IMR-90 (cell line): ENCODE results near the gene ANKMY1. TPM values are rescaled to one million over a fixed set of nuclear protein-coding genes. Genes with fewer than 3 reads are reported as not detected.

Source experiments
- ATAC-seq: fragments of 200-7000 bp; cut with Tn5 transposase; 2 replicates; pipeline ENCODE4 v1.9.1; 2020; ENCODE audit warnings: low read depth, mild to moderate bottlenecking, moderate library complexity
- BruUV-seq: library from RNA; stranded (reverse); fragments of 400-500 nt; replicated peaks from 2 replicates; lab custom pipeline; 2021; lab: Mats Ljungman, UMichigan
- CTCF ChIA-PET: fragments of 300-600 bp; formaldehyde crosslinking; extraction: SDS; loops from one replicate; lab custom pipeline; 2021; ENCODE audit warnings: antibody characterized with exemption; lab: Yijun Ruan, JAX
- POLR2A ChIA-PET: fragments of 300-600 bp; sonication (Branson Sonifier 250); formaldehyde crosslinking; loops from one replicate; lab custom pipeline; 2022; ENCODE audit warnings: antibody characterized with exemption; ENCODE audit not compliant: unreplicated experiment; lab: Charles Lee
- DNase-seq: peaks from one replicate; pipeline ENCODE4 v3.0.0; 2013
- H2AFZ ChIP-seq: replicated peaks from 2 replicates; pipeline ENCODE3; 2013; ENCODE audit warnings: low read length, mild to moderate bottlenecking; ENCODE audit not compliant: poor library complexity
- H2AK5ac ChIP-seq: 2 replicates; pipeline ENCODE4 v1.6.1; 2013; ENCODE audit warnings: low read depth, low read length, inconsistent platforms
- H2AK9ac ChIP-seq: replicated peaks from 2 replicates; pipeline ENCODE3; 2013; ENCODE audit warnings: mild to moderate bottlenecking, low read depth, low read length, moderate library complexity; ENCODE audit not compliant: poor library complexity
- H2BK120ac ChIP-seq: 2 replicates; pipeline ENCODE4 v1.6.1; 2013; ENCODE audit warnings: low read depth, low read length, inconsistent platforms
- H2BK15ac ChIP-seq: 3 replicates; pipeline ENCODE4 v1.6.1; 2013; ENCODE audit warnings: low read depth, low read length, inconsistent platforms
- H2BK20ac ChIP-seq: 2 replicates; pipeline ENCODE4 v1.6.1; 2013; ENCODE audit warnings: low read depth, mild to moderate bottlenecking, inconsistent platforms, low read length, moderate library complexity
- H2BK5ac ChIP-seq: 2 replicates; pipeline ENCODE4 v1.6.1; 2013; ENCODE audit warnings: mild to moderate bottlenecking, low read depth, low read length, inconsistent platforms; ENCODE audit not compliant: poor library complexity, severe bottlenecking
- H3K14ac ChIP-seq: replicated peaks from 2 replicates; pipeline ENCODE4 v1.6.1; 2013; ENCODE audit warnings: low read depth, low read length, inconsistent platforms
- H3K18ac ChIP-seq: 2 replicates; pipeline ENCODE4 v1.6.1; 2013; ENCODE audit warnings: low read depth, low read length, control low read depth
- H3K23ac ChIP-seq: 2 replicates; pipeline ENCODE4 v1.6.1; 2013; ENCODE audit warnings: low read depth, low read length, inconsistent platforms
- H3K27ac ChIP-seq: 2 replicates; pipeline ENCODE4 v1.5.1; 2013; ENCODE audit warnings: mild to moderate bottlenecking, control low read depth, low read length; ENCODE audit not compliant: insufficient read depth
- H3K27me3 ChIP-seq: 2 replicates; pipeline ENCODE4 v1.6.1; 2013; ENCODE audit warnings: low read length; ENCODE audit not compliant: control insufficient read depth, insufficient read depth
- H3K36me3 ChIP-seq: 2 replicates; pipeline ENCODE4 v1.6.1; 2013; ENCODE audit warnings: low read length, mixed read lengths; ENCODE audit not compliant: control insufficient read depth, insufficient read depth
- H3K4ac ChIP-seq: 2 replicates; pipeline ENCODE4 v1.6.1; 2013; ENCODE audit warnings: low read depth, low read length, inconsistent platforms
- H3K4me1 ChIP-seq: 2 replicates; pipeline ENCODE4 v1.6.1; 2013; ENCODE audit warnings: low read length, mixed read lengths; ENCODE audit not compliant: control insufficient read depth, insufficient read depth
- H3K4me2 ChIP-seq: 2 replicates; pipeline ENCODE4 v1.6.1; 2013; ENCODE audit warnings: low read depth, mild to moderate bottlenecking, control low read depth, low read length, moderate library complexity
- H3K4me3 ChIP-seq: 2 replicates; pipeline ENCODE4 v1.5.1; 2013; ENCODE audit warnings: low read depth, mild to moderate bottlenecking, control low read depth, low read length, moderate library complexity; ENCODE audit not compliant: insufficient read depth
- H3K56ac ChIP-seq: 2 replicates; pipeline ENCODE4 v1.6.1; 2013; ENCODE audit warnings: low read length, inconsistent platforms; ENCODE audit not compliant: insufficient read depth; ENCODE audit errors: extremely low read depth
- H3K79me1 ChIP-seq, 2 experiments: 2 replicates each; pipeline ENCODE4 v1.6.1; 2013; ENCODE audit warnings: low read length in 2 of 2, inconsistent platforms in 1 of 2, low read depth in 1 of 2
- H3K9ac ChIP-seq: 2 replicates; pipeline ENCODE4 v1.6.1; 2013; ENCODE audit warnings: low read depth, low read length, control low read depth
- H3K9me1 ChIP-seq: 2 replicates; pipeline ENCODE4 v1.6.1; 2013; ENCODE audit warnings: low read length, inconsistent platforms; ENCODE audit not compliant: insufficient read depth
- H3K9me3 ChIP-seq: 2 replicates; pipeline ENCODE4 v1.6.1; 2013; ENCODE audit warnings: low read length; ENCODE audit not compliant: control insufficient read depth, insufficient read depth
- H4K20me1 ChIP-seq: 2 replicates; pipeline ENCODE4 v1.6.1; 2013; ENCODE audit warnings: low read length, inconsistent platforms; ENCODE audit not compliant: insufficient read depth
- H4K5ac ChIP-seq: 2 replicates; pipeline ENCODE4 v1.6.1; 2013; ENCODE audit warnings: mild to moderate bottlenecking, low read depth, low read length, control low read depth
- H4K8ac ChIP-seq, 2 experiments: 2 replicates each; pipeline ENCODE4 v1.6.1; 2013; ENCODE audit warnings: low read depth in 2 of 2, low read length in 2 of 2, control low read depth in 1 of 2, inconsistent platforms in 1 of 2
- H4K91ac ChIP-seq: 2 replicates; pipeline ENCODE4 v1.6.1; 2013; ENCODE audit warnings: low read depth, low read length, inconsistent platforms; ENCODE audit not compliant: insufficient read depth
- CTCF ChIP-seq: conservative IDR thresholded peaks from 2 replicates; pipeline ENCODE4 v1.5.1; 2012; ENCODE audit warnings: mild to moderate bottlenecking, low read depth, low read length, improper control_type of control experiment
- MAZ ChIP-seq: IDR thresholded peaks from 2 replicates; pipeline ENCODE4 v1.6.1; 2012; ENCODE audit warnings: low read depth, mild to moderate bottlenecking, low read length, improper control_type of control experiment, moderate library complexity, borderline replicate concordance
- NFE2L2 ChIP-seq: fragments of 150-350 bp; IDR thresholded peaks from 2 replicates; pipeline ENCODE4 v1.6.1; 2016; ENCODE audit warnings: low read depth, mild to moderate bottlenecking, low read length
- POLR2A ChIP-seq: IDR thresholded peaks from 2 replicates; pipeline ENCODE4 v1.6.1; 2012; ENCODE audit warnings: mild to moderate bottlenecking, low read depth, low read length
- RFX5 ChIP-seq: IDR thresholded peaks from 2 replicates; pipeline ENCODE4 v1.8.0; 2012; ENCODE audit warnings: low read depth, mild to moderate bottlenecking, low read length, moderate library complexity
- WGBS, 2 experiments: methylation state at CpG; one replicate each; pipeline versions ENCODE4 v1.1.5 to v1.1.7; 2013; ENCODE audit warnings: missing lambda C conversion rate in 2 of 2; ENCODE audit not compliant: insufficient read length in 1 of 2; ENCODE audit errors: extremely low coverage in 2 of 2; 5-methylcytosine and 5-hydroxymethylcytosine counted together
- dilution Hi-C: fragments of 300-500 bp; cut with HindIII; formaldehyde crosslinking; loops from one replicate; pipeline ENCODE4 v1.14.3; 2018; ENCODE audit warnings: low sequenced_read_pairs; ENCODE audit not compliant: unreplicated experiment
- in situ Hi-C: fragments of 300-500 bp; cut with MboI; formaldehyde crosslinking; loops from 3 replicates; pipeline ENCODE4 v1.14.3; 2019; ENCODE audit warnings: low sequenced_read_pairs, inconsistent platforms, mixed read lengths
- intact Hi-C: fragments of 100-400 bp; cut with micrococcal nuclease; formaldehyde crosslinking; loops from 2 replicates; pipeline ENCODE4 v1.10.0; 2022
- polyA plus RNA-seq, 3 experiments: library from polyadenylated mRNA; depleted of rRNA; stranded (reverse); fragments of >200 nt; gene quantifications; 2 replicates each; pipeline ENCODE4 v1.2.3, GENCODE V29; 2012; ENCODE audit warnings: low replicate concordance in 1 of 3
- total RNA-seq: library from RNA; depleted of rRNA; stranded (reverse); fragments of >200 nt; gene quantifications from 2 replicates; pipeline ENCODE4 v1.2.3, GENCODE V29; 2012

Gene ANKMY1
- total and polyA plus RNA-seq, 2 of the 4 experiments (the other 2 are of a cell fraction), result 2.9 to 5.5 TPM

GRCh38 chr2:240460781-240461431, 96.9 kb downstream of the ANKMY1 start:
- 94% methylated on average over 3 of the region's 16 CpGs; no CpG with 5 or more reads in 1 of the 2 experiments for whole genome bisulfite sequencing, 2 experiments
- BruUV-seq, result no TSS peak
- Histone ChIP-seq H3K4me1 (no peaks in the 10 kb centered on the region), H3K56ac (no peak overlapping the region), H4K5ac (no peak overlapping the region), H2BK20ac (no peak overlapping the region), H2AK5ac (no peak overlapping the region), H3K36me3 (peaks cover 38% of the 10 kb centered on the region), H2BK5ac (no peak overlapping the region), H3K79me1 (peaks cover 0 to 24% of the 10 kb centered on the region in 2 experiments; a peak in 2 of 4 replicates), H2AFZ (no peak overlapping the region), H3K4me2 (no peak overlapping the region), H3K9me3 (no peaks in the 10 kb centered on the region), H3K27ac (no peak overlapping the region), H4K8ac (no peak overlapping the region), H3K14ac (no peak overlapping the region), H3K9me1 (peaks cover 4% of the 10 kb centered on the region; the same call in 1 of the 2 replicates), H4K91ac (no peak overlapping the region), H2AK9ac (no peak overlapping the region), H4K20me1 (peaks cover 19% of the 10 kb centered on the region), H3K4me3 (no peak overlapping the region), H3K18ac (no peak overlapping the region), H2BK120ac (no peak overlapping the region), H3K23ac (no peak overlapping the region), H2BK15ac (no peak overlapping the region), H3K9ac (no peak overlapping the region), H3K4ac (no peak overlapping the region), H3K27me3 (no peaks in the 10 kb centered on the region)
- CTCF ChIA-PET, result no interaction called here
- POLR2A ChIA-PET, result no interaction called here
- in situ Hi-C loops, result no loop called here
- intact Hi-C loops, result no loop called here
- ATAC-seq (no peak), DNase-seq (no peak)
- no peak for TF ChIP-seq POLR2A
- no peak for TF ChIP-seq MAZ
- TF ChIP-seq NFE2L2, result no peak
- TF ChIP-seq CTCF, result no peak
- TF ChIP-seq RFX5, result no peak
- dilution Hi-C loops, result no loop called here
